CD4-positive, alpha-beta T cell treated with Interleukin-17A for 4 hours (primary cell): ENCODE data around the gene CLHC1.
"Not testable (repeated sequence)": the region's sequence is repeated elsewhere in the genome, so short reads cannot be mapped to it uniquely, and the experiment has no call there.

Source experiments
- DNase-seq: peaks from one replicate; pipeline ENCODE4 v3.0.0-alpha.2; 2020; ENCODE audit warnings: mixed read lengths

CLHC1 gene

DNA sequence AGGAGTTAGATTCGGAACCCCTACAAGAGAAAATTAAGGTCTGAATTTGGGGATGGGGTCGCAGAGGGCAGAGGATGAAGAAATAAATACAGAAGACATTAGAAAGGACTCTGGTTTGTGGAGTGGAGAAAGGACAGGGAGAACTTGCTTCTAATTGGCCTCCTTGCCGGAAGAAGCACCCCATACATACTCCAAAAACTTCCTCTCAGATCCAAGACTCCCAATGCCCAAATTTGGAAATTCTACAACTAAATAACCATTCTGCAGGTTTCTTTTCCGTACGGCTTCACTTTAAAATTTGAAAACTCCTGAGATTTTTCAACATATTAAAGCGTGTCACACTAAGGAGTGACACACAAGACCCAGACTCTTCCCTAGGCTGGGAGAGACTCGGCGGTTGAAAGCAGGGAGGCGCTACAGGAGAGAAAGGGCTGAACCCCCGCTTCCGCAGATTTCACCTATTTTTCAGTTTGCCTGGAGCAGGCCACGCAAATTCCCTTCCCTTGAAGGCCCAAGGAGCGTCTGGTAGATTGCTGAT lies 478 bp downstream of the CLHC1 start:
- no peak for DNase-seq

DNA sequence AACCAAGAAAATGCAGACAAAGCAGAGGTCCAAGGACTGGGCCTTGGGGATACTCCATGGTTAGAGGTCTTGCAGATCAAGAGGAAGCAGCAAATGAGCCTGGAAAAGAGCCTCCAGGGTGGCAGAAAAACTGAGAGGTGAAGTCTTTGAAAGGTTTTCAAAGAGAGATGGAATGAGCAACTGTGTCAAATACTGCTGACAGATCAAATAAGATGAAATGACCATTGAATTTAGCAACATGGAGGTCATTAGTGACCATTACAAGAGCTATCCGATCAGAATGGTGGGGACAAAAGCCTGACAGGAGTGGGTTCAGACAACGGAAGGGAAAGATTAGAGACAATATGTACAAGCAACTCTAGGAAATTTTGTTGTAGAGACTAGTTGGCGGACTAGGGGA lies 1.5 kb downstream of the CLHC1 start:
- no peak for DNase-seq

DNA sequence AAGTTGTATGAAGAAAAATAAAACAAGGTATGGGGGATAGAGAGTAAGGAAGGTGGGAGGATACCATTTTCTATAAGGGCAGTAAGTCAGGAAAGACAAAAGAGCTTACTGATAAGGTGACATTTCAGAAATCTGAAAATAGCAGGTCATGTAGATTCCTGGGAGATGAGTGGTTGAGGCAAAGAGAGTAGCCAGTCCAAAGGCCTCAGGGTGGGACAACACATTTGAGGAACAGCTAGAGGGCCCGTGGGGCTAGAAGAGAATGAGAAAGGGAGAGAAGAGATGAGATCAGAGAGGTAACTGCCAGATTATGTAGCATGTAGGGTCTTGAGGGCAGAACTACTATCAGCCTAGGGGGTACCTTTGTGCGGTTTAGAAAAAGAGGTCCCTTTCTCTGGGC lies 2.9 kb downstream of the CLHC1 start:
- no peak for DNase-seq

DNA sequence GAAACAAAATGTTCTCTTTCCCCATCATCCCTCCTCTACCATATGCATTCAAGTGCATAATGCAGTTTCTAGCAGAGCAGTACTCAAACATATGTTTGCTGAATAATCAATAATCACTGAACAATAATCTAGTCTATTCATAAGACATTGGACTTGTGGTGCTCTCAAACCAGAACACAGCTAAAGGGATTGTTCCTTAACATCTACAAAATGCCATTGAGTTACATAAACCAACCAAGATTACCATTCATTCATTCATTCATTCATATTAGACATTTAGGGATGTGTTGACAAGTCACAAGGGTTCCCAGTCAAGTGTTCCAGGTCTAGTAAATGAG lies 3.9 kb downstream of the CLHC1 start:
- no peak for DNase-seq

DNA sequence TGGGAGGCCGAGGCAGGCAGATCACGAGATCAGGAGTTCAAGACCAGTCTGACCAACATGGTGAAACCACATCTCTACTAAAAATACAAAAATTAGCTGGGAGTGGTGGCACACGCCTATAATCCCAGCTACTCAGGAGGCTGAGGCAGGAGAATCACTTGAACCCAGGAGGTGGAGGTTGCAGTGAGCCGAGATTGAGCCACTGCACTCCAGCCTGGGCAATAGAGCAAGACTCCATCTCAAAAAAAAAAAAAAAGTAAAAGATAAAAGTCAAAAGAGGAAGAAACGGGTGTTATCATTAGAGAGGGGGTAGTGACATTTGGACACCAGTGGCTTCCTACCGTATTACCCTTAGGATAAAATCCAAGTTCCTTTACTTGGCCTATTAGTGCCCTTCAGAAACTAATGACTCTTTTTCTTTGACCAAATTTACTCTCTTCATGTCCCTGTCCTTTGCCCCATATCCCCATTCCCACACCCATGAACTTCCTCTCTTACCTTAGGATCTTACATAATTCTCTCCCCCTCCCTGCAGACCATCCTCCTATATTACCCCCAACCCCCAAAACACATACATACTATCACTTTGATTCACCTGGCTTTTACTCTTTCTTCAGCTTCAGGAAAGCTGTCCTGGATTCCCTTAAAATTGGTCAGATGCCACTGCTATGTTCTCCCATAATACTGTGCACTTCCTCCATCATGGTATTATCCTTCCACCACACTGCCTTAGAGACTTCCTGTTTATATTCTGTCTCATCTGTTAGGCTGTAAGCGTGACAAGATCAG lies 4.5 kb downstream of the CLHC1 start:
- not testable (repeated sequence) for DNase-seq

DNA sequence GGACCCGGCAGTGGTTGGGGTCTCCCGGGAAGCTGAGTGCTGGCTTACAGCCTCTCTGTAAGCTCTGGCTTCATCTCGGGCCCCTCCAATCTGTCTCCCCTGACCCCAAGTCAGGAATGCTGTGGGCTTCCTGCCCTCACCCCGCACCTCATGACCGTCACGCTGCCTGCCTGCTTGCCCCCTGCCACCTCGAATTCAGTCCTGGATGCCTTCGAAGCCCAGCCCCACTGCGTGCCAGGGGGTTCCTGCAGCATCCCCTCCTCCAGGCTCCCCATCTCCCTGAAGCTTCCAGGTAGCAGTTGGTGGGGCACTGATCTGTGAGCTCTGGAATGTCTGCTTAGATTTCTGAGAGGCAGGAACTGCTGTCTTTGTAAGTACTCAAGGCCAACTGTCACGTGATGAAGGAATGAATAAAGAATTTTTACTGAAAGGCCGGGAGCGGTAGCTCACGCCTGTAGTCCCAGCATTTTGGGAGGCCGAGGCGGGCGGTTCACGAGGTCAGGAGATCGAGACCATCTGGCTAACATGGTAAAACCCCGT lies 6.5 kb downstream of the CLHC1 start:
- DNase-seq: no peak

DNA sequence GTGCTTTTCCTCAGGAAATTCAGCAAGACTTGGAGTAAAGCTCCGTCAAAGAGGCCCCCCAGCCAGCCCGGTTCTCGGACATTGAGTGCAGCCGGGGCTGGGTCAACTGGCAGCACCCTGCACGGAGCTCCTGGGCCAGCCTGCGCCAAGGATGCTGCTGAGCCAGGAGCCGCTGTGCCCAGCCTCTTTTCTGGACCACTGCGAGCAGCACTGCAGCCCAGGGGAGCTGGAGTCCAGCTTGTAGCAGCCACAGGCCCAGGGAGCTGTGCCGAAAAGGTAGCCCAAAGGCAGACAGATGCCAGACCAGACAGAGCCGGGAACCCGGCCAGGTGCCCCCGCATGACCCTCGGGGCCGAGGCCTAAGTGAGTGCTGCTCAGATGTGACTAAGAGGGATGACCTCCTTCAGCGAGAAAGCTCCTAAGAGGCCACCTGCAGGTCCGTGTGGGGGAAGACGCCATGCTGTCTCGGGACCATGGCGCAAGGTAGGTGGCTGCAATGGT lies 7.3 kb downstream of the CLHC1 start:
- DNase-seq: no peak

DNA sequence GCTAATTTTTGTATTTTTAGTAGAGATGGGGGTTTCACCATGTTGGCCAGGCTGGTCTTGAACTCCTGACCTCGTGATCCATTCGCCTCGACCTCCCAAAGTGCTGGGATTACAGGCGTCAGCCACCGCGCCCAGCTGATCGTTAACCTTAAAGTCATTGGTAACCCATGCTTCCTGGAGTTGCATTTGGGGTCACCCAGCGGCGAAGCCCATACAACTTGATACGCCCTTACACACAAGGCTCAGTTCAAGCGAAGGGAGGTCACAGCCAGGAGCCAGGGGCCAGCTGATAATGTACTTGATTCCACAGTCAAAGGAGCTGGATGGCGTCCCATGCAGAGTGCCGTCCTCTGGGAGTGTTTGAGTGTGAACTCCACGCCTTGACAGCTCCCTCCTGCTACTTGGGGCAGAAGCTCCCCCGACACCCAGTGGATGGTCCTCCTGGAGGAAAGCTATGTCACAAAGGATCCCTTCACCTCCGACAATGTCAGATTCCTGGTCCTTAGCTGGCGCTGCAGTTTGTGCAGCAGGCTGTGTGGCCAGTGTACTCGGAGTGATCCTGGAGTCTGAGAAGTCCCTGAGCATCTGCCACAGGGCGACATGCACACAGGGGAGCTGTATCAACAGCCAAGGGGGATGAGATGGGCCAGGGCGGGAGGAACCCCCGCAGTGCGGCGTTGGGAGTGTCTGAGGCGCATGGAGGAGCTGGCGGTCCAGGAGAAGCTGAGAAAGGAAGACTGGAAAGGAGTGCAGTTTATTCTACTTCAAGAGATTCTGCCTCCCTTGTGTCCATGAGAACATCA lies 7.9 kb downstream of the CLHC1 start:
- peak; percentile 12 for DNase-seq

DNA sequence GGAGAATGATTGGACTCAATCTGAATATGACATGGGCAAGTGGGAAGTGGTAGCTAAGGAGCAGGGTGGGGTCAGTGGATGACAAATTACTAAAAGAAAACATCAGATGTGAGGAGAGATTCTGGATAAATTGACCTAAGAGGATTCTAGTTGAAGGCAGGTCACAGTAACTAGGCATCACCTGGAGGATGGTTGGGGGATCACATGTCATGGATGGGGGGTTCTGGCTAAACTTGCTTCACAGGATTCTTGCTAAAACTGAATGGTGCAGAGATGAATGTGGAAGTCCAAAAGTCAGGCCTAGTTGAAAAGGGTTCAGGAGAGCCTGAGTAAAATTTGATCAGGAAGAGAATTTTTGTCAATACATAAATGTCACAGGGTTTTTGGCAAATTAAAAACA lies 18.3 kb downstream of the CLHC1 start:
- no peak for DNase-seq

DNA sequence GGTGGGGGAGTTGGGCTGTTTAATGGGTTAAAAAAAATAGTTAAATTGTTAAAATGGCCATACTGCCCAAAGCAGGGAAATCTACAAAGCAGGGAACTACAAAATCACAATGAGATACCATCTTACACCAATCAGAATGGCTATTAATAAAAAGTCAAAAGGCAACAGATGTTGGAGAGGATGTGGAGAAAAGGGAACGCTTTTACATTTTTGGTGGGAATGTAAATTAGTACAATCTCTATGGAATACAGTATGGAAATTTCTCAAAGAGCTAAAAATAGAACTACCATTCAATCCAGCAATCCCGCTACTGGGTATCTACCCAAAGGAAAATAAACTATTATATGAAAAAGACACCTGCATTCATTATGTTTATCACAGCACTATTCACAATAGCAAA lies 27.1 kb downstream of the CLHC1 start:
- DNase-seq: no peak

DNA sequence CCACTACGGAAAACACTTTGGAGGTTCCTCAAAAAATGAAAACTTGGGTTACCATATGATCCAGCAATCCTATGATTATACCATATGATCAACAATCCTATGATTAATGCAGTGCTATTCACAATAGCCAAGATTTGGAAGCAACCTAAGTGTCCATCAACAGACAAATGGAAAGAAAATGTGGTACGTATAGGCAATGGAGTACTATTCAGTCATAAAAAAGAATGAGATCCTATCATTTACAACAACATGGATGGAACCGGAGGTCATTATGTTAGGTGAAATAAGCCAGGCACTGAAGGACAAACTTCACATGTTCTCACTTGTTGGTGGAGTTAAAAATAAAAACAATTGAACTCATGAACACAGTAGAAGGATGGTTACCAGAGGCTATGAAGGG lies 27.6 kb downstream of the CLHC1 start:
- DNase-seq: no peak

DNA sequence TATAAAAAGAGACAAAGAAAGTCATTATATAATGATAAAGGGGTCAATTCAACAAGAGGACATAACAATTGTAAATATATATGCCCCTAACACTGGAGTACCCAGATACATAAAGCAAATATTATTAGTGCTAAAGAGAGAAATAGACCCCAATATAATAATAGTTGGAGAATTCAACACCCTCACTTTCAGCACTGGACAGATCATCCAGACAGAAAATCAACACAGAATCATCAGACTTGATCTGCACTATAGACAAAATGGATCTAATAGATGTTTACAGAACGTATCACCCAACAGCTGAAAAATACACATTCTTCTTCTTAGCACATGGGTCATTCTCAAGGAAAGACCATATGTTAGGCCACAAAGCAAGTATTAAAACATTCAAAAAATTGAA lies 31.7 kb downstream of the CLHC1 start:
- no peak for DNase-seq

DNA sequence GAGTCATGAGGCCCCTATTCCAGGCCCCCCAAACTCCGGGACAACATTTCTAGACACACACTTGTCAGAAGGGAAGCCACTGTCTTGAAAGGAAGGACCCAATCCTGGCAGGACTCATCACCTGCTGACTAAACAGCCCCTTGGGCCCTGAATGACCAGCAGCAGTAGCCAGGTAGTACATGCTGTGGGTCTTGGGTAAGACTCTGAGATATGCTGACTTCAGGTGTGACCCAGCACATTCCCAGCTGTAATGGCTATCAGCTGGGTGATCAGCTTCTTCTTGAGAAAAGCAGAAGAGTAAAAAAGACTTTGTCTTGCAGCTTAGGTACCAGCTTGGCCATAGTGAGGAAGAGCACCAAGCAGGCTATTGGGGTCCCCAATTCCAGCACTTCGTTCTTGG lies 35.6 kb downstream of the CLHC1 start:
- no peak for DNase-seq

DNA sequence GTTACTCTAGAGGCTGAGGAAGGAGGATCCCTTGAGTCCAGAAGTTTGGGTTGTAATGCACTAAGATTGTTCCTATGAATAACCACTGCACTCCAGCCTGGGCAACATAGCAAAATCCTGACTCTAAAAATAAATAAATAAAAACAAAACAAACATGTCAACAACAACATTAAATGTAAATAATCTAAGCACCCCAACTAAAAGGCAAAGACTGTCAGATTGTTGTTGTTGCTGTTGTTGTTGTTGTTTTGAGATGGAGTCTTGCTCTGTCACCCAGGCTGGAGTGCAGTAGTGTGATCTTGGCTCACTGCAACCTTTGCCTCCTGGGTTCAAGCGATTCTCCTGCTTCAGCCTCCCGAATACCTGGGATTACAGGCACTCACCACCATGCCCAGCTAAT lies 40.2 kb downstream of the CLHC1 start:
- DNase-seq: not testable (repeated sequence)

DNA sequence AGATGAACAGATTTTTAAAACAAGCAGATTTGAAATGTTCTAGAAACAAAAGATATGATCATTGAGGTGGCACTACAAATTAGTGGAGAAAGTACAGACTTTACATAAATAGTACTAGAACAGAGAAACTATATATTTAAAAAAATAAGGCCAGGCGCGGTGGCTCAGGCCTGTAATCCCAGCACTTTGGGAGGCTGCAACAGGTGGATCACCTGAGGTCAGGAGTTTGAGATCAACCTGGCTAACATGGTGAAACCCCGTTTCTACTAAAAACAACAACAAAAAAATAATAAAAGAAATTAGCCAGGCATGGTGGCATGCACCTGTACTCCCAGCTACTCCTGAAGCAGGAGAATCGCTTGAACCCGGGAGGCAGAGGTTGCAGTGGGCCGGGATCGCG lies 45.3 kb downstream of the CLHC1 start:
- not testable (repeated sequence) for DNase-seq

DNA sequence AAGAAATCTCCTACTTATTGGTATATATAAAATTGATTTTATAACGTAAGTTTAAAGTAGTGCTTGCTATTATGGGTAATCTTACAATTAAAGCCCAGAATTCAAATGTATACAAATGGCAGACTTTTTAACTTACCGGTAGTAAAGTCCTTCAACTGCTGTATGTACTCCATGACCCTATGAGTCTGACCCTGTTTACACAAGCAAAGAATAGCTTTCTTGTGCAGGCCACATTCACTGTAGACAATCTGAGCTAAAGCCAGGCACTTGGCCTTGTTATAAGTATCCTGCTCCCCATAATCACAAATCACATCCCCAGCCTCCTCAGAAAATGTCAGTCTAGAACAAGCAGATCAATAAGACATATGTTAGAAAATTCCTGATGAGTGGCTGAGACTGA lies 51.7 kb downstream of the CLHC1 start:
- DNase-seq: no peak

DNA sequence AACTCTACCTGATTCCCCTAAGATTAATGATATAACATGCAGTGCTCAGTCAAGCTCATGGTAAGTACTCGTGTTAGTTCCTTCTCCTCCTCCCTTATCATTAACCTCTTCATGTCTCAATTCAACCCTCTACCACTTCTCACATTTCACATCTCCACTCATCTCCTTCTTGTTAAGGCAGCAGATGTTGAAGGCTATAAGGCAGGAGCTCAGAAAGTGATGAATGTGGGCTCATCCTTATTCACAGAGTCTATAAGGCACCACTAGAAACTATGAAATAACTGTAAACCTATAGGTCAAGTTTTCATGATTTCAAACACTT lies 56.0 kb downstream of the CLHC1 start:
- no peak for DNase-seq

DNA sequence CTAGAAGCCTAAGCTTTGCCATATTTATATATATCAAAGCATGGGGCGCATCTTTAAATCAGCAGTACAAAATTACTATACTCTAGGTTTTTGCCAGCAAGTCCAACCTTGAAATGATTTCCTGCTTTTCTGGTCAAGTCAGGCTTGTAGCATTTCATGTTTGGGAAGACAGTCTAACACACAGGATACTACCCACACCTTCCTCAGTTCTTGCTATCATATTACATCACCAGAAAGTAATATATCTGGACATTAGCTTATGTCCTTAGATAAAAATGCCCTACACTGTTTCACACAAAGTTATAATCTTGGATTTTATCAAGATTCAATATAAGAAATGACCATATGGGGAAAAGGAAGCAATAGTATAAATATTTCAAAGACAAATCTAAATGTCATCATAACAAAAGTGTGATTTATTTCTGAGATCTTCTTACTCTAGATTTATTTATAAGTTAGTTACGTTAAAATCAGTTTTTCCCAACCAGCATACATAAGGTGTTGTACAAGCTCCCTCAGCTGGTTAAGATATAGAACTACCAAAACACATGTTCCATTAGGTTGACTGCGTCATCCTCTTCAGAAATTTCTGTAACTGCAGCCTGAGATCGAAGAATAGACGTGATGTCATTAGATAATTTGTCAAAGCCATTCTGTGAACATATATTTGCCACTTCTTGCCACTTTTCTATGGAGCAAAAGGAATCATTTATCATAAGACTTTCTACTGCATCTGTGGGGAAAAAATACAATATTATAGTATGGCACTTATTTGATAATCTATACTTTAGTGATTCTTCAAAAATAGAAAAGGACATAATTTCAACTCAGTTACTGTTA lies 56.6 kb downstream of the CLHC1 start:
- no peak for DNase-seq

DNA sequence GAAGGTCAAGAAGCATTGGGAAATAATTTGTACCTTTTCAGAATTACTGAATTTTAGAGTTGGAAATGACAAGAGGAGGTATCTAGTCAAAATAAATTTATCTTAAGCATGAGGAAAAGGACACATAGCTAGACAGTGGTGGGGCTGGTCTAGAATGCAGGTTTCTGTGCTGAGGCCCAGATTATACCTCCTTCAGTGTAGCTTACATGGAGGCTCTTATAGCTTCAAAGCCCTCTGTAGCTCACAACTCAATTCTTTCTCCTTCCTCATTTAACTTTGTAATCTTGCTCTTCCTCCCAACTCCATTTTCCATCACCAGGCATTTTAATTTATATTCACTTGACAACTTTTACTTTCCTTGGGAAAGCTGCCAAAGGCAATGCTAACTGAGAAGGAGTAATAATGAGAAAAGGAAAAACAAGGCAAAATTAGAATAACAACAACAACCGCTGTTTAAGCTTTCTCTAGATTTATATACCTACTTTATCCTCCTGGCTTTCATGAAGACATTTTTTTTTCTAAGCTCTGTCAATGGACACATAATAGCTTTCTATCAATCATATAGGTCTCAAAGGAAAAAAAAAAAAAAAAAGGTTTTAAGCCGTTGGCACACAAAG lies 58.5 kb downstream of the CLHC1 start:
- DNase-seq: no peak

DNA sequence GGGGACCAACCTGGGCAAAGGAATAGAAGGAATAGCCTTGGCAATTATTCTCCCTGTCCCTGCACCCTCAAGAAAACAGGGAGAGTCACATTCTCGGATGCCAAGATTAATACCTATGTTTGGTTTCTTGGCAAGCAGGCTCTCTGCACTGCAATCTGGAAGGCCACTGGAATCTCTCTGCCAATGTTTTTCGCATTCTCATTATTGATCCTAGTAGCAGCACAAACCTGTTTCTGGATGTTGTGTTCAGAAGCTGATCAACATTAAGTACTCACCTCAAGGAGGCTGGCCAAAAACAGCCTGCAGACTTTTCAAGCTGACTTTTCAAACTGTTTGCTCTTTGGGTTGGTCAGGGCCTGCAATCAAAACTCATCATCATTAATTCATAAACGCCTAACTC lies 62.2 kb downstream of the CLHC1 start:
- DNase-seq: no peak

DNA sequence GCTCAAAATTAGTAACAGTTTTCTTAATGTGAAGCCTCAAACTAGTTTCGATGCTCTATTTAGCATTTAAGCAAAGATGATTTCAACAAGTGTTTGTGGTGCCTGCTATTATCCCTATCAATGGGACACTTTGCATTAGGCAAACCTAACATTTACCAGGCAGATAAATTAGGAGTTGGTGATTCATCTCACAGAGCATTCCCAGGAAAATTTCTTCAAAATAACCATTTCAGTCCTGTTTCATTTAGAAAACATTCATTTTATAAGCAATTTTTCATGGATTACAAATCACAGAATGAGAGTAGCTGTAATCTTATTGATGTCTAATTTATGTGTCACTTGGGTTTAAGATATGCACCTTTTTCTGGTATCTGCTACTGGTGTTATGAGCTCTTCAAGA lies 62.7 kb downstream of the CLHC1 start:
- no peak for DNase-seq
